ENCODE measurements around the gene DAP.

Gene DAP

GRCh38 chr5:10690460-10691440 is 70.3 kb downstream of the DAP start:
- no peak for DNase-seq

- no peak for DNase-seq
Measured at GRCh38 chr5:10689391-10690081, 71.5 kb downstream of the DAP start.

DNA sequence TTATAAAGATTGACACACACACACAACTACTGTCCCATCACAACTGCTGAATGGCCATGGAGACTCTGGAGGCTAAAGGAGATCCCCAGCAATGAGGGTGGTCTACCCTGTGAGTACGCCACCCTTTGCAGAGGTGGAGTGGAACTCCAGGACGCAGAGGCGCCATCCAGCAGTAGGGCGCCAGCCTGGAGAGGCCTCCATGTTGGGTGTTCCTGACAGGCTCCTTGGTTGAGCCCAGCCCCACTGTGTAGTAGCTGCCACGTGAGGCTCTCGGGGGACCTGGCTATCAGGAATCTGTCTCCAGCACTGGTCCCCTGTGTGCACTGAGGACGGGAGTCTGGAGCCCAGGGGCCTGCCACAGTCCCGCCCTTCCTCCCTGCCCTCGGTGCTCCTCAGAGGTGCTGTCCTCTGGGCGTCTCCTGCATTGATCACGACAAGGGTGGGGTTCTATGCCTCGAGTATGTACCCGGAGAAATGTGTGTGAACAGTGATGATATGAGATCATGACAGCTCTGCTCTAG is 72.3 kb downstream of the DAP start:
- DNase-seq = no peak

- DNase-seq = no peak
Measured at GRCh38 chr5:10686890-10687289, 74.1 kb downstream of the DAP start.

- no peak for DNase-seq
Measured at GRCh38 chr5:10685115-10685521, 75.9 kb downstream of the DAP start.

- DNase-seq = no peak
Measured at GRCh38 chr5:10684303-10685086, 76.5 kb downstream of the DAP start.

- DNase-seq = no peak
Measured at GRCh38 chr5:10682801-10683525, 78.1 kb downstream of the DAP start.

DNA sequence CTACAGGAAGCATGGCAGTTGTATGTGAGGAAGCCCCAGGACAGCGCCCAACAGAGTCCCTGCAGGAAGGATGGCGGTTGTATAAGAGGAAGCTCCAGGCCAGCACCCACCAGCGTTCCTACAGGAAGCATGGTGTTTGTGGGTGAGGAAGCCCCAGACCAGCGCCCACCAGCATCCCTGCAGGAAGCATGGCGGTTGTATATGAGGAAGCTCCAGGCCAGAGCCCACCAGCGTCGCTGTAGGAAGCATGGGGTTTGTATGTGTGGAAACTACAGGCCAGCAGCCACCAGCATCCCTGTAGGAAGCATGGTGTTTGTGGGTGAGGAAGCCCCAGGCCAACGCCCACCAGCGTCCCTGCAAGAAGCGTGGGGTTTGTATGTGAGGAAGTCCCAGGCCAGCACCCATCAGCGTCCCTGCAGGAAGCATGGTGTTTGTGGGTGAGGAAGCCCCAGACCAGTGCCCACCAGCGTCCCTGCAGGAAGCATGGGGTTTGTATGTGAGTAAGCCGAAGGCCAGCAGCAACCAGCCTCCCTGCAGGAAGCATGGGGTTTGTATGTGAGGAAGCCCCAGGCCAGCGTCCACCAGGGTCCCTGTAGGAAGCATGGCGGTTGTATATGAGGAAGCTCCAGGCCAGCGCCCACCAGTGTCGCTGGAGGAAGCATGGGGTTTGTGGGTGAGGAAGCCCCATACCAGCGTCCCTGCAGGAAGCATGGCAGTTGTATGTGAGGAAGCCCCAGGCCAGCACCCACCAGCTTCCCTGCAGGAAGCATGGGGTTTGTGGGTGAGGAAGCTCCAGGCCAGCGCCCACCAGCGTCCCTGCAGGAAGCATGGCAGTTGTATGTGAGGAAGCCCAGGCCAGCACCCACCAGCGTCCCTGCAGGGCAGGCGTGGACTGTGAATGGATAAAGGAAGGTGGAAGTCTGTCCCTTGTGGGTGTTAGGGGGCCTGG is 79.0 kb downstream of the DAP start:
- no peak for DNase-seq

DNA sequence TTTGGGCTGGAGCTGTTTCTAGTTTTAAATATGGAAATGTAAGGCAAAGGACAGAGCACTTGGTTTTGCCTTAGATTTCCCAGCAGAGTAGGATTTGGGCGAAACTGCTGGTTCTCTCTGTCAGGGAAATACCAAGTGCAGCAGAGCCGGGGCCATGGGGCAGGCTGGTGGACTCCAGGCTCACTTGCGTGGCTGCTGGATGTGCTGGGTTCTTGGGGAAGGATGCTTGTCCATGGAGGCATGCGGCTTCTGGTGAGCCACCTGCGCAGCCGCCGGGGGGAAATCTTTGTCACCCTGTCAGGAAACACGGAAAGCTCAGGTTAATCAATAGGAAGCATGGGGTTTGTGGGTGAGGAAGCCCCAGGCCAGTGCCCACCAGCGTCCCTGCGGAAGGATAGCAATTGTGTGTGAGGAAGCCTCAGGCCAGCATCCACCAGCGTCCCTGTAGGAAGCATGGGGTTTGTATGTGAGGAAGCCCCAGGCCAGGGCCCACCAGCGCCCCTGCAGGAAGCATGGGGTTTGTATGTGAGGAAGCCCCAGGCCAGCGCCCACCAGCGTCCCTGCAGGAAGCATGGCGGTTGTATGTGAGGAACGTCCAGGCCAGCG is 80.1 kb downstream of the DAP start:
- no peak for DNase-seq

DNA sequence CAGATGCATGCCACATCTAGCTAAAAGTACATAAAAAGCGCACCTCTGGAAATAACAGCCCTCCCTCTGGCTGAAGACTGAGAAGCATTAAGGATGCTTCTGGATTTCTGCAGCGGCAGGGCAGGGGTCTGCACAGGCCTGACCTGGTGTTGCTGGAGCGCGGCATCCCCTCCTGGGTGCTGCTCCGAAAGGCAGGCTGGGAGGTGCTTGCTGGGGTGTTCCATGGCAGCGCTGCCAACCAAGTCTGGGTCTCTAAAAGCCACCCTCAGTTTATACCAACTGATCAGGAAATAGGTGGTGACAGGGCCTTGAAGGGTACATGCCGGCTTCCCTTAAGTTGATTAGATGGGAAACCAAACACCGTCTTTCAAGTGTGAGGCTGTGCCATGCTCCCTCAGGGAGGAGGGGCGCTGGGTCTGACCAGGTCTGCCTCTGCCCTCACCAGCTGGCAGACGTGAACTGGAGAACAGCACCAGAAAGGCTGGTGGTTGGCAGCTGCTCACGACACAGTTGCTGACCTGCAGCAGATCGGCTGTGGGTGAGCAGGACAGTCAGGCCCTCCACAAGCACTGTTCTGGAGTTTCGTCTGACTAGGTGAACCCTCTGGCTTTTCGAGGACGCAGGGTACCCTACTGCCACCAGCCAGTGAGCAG is 81.6 kb downstream of the DAP start:
- no peak for DNase-seq

DNA sequence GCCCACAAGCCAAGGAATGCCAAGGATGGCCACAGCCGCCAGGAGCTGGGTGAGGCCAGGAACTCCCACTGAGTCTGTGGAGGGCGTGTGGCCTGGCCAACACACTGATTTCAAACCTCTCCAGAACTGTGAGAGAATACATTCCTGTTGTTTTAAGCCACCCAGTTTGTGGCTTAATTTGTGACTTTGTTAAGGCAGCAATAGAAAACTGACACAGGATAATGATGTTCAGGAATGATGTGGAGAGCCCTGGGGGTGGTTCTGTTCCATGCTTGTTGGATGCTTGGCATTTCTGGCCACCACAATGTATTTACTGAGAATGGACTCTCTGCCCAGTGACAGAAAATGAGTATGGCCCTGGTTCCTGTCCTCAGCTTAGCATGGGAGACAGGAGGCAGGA is 82.8 kb downstream of the DAP start:
- DNase-seq = no peak

DNA sequence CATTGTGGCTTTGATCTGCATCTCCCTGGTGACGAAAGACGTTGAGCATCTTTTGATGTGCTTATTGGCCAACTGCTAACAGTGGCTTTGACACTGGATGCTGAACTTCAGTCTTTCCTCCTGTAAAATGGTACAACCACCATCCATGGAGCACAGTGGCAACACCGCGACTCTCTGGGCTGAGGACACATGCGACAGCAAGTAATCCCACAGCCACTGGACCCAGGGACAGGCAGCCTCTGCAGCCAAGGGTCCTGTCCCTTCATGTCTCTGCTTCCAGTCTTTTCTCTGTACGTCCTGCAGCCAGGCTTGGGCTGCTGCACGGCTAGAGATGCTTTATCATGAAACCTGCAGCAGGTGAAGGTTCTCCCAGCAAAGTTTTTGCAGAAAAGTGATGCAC is 83.5 kb downstream of the DAP start:
- DNase-seq = no peak

- DNase-seq = no peak
Measured at GRCh38 chr5:10676946-10677345, 84.1 kb downstream of the DAP start.

- DNase-seq = no peak
Measured at GRCh38 chr5:10676224-10676623, 84.8 kb downstream of the DAP start.

DNA sequence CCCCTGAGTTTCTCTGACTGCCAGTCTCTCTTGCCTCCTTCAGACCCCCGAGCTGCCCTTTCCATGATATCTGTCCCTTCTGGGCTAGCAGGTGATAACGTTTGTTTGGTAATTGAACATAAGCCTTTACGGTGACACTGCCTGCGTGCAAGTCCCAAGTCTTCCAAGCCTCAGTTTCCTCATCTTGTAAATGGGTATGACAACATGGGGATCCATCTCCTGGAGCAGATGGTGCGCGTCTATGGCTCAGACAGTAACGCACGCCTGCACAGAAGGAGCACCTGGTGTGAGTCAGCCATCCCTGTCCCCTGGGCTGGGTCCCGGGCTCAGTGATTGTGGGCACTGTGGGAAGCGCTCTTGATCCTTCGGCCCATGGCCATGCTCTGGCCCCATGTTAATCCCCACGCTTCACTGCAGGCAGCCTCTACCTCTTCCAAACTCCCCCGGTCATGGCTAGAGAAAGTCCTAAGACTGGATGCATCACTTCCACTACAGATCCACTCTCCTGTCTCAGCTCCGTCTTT is 85.8 kb downstream of the DAP start:
- no peak for DNase-seq

GRCh38 chr5:10674582-10674981 is 86.5 kb downstream of the DAP start:
- no peak for DNase-seq

- no peak for DNase-seq
Measured at GRCh38 chr5:10674096-10674495, 86.9 kb downstream of the DAP start.

DNA sequence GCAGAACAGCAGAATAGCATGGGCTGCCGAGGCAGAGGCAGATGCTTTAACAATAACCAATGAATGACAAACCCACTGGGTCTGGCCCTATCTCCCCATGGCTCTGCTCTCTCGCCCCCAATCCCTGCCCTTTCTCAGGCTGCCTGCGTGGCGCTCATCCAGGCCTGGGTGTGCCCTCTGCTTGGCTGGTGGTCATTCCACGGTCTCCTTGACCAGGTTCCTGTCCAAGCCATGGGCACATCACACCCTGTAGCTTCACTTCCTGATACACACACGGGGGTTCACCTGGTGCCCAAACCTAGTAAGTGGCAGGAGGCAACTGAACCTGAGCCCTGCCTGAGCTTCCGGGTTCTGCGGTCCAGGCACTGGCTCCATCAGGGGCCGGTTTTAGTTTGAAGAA is 87.6 kb downstream of the DAP start:
- DNase-seq = no peak

DNA sequence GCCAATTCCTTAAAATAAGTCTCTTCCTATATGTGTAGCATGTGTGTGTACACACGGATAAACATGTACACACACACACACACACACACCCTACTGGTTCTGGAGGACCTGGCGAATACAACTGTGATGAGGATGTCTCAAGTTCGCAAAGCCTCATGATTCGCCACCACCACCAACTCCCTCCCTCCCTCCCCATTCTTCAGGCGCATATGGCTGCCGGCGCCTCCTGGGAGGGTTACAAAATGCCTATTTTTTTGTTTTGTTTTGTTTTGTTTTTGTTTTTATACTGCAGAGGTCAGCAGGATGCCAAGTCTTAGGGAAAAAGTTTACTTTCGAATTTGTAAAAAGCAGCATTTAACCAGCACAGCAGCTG is 88.0 kb downstream of the DAP start:
- DNase-seq = no peak
